Muscle of arm (tissue), 12 donors: ENCODE results near the gene CATSPER3. TPM values are rescaled to one million over a fixed set of nuclear protein-coding genes. Genes with fewer than 3 reads are reported as not detected.

Source experiments
- polyA plus RNA-seq, 12 donors: library from polyadenylated mRNA; unstranded; fragments of 120-200 nt; gene quantifications; one replicate each; pipeline ENCODE4 v1.2.1, GENCODE V29; 2013; ENCODE audit not compliant: insufficient read length in 12 of 12

Gene CATSPER3
- polyA plus RNA-seq, 12 donors = 0.48 to 1.0 (median 0.67) TPM; not detected in 2

Other genes starting within 250 kb of the CATSPER3 start
- gene CAMLG, start 229.4 kb upstream of the CATSPER3 start, polyA plus RNA-seq = 10 to 100 TPM in 11 of 12 donors, not detected in 1; 39.0 to 85.2 (median 52.5) TPM
- gene DDX46, start 209.1 kb upstream of the CATSPER3 start, polyA plus RNA-seq = 10 to 100 TPM in 11 of 12 donors, not detected in 1; 50.1 to 86.7 (median 62.6) TPM
- 100 to 1,000 TPM in 1 of 12 donors, 10 to 100 TPM in 11; 69.0 to 110 (median 86.1) TPM for gene C5orf24, start 121.9 kb upstream of the CATSPER3 start, polyA plus RNA-seq
- 100 to 1,000 TPM in 1 of 12 donors, 10 to 100 TPM in 10, not detected in 1; 55.4 to 104 (median 78.1) TPM for gene TXNDC15, start 93.5 kb upstream of the CATSPER3 start, polyA plus RNA-seq
- 10 to 100 TPM in 8 of 12 donors, 1 to 10 TPM in 3, not detected in 1; 7.6 to 23.4 (median 10.4) TPM for gene PCBD2, start 62.8 kb upstream of the CATSPER3 start, polyA plus RNA-seq
- 100 to 1,000 TPM in 1 of 12 donors, 10 to 100 TPM in 2, 1 to 10 TPM in 8, under 1 TPM in 1; 0.50 to 181 (median 7.4) TPM for gene PITX1, start 66.3 kb downstream of the CATSPER3 start, polyA plus RNA-seq